HEK293 (cell line): Measurements from ENCODE around the gene TMCC1.

ENCODE experiments used
- CTCF ChIA-PET: fragments of 350-600 bp; formaldehyde crosslinking; extraction: SDS; loops from one replicate; lab custom pipeline; 2021; ENCODE audit warnings: antibody characterized with exemption; lab: Yijun Ruan, JAX
- POLR2A ChIA-PET: fragments of 300-600 bp; formaldehyde crosslinking; extraction: SDS; loops from one replicate; lab custom pipeline; 2020; ENCODE audit warnings: antibody characterized with exemption, inconsistent platforms; lab: Yijun Ruan, JAX
- H3K27ac ChIP-seq: fragments of 200-500 bp; sonication (Bioruptor generic); 2 replicates; pipeline ENCODE4 v1.5.1; 2014; ENCODE audit warnings: low read depth, low read length, control low read depth, inconsistent platforms; ENCODE audit errors: extremely low read depth
- H3K36me3 ChIP-seq, 2 experiments: fragments of 200-500 bp in 1 of 2; sonication (Bioruptor generic) in 1 of 2; 1 replicate in 1 of 2; 2 replicates in 1 of 2; pipeline ENCODE4 v1.5.1; 2014 to 2017; ENCODE audit warnings: inconsistent platforms in 2 of 2, low read length in 2 of 2; ENCODE audit not compliant: control insufficient read depth in 2 of 2, insufficient read depth in 1 of 2
- H3K4me1 ChIP-seq: fragments of 200-500 bp; sonication (Bioruptor generic); 2 replicates; pipeline ENCODE4 v1.5.1; 2014; ENCODE audit warnings: mild to moderate bottlenecking, low read length, inconsistent platforms; ENCODE audit not compliant: control insufficient read depth, insufficient read depth
- H3K4me3 ChIP-seq: 2 replicates; pipeline ENCODE4 v1.5.1; 2011; ENCODE audit warnings: low read depth, mild to moderate bottlenecking, control low read depth, low read length, moderate library complexity
- H3K9me3 ChIP-seq: fragments of 200-500 bp; sonication (Bioruptor generic); 2 replicates; pipeline ENCODE4 v1.5.1; 2014; ENCODE audit warnings: low read depth, low read length, inconsistent platforms; ENCODE audit not compliant: control insufficient read depth, insufficient read depth
- ATF2 ChIP-seq: fragments of 450-650 bp; formaldehyde crosslinking; IDR thresholded peaks from 2 replicates; pipeline ENCODE4 v1.5.1; 2016; ENCODE audit warnings: missing biosample characterization, missing genetic modification characterization, low read depth
- ELK4 ChIP-seq: IDR thresholded peaks from 2 replicates; pipeline ENCODE4 v1.6.1; 2011; ENCODE audit warnings: mild to moderate bottlenecking, low read depth, low read length, borderline replicate concordance
- MYNN ChIP-seq: fragments of 450-650 bp; formaldehyde crosslinking; IDR thresholded peaks from 2 replicates; pipeline ENCODE4 v1.5.1; 2016; ENCODE audit warnings: missing biosample characterization, missing genetic modification characterization, borderline replicate concordance
- PRDM10 ChIP-seq: fragments of 450-650 bp; formaldehyde crosslinking; IDR thresholded peaks from 2 replicates; pipeline ENCODE4 v1.5.1; 2016; ENCODE audit warnings: missing biosample characterization, missing genetic modification characterization
- PRDM6 ChIP-seq: fragments of 450-650 bp; formaldehyde crosslinking; IDR thresholded peaks from 2 replicates; pipeline ENCODE4 v1.5.1; 2017; ENCODE audit warnings: missing biosample characterization, missing genetic modification characterization
- ZNF202 ChIP-seq: fragments of 450-650 bp; formaldehyde crosslinking; IDR thresholded peaks from 2 replicates; pipeline ENCODE4 v1.5.1; 2016; ENCODE audit warnings: missing biosample characterization, missing genetic modification characterization, borderline replicate concordance
- ZNF341 ChIP-seq: fragments of 450-650 bp; formaldehyde crosslinking; IDR thresholded peaks from 2 replicates; pipeline ENCODE4; 2016; ENCODE audit warnings: low read depth, missing biosample characterization, missing genetic modification characterization
- ZNF354C ChIP-seq: fragments of 450-650 bp; formaldehyde crosslinking; IDR thresholded peaks from 2 replicates; pipeline ENCODE4 v1.5.1; 2016; ENCODE audit warnings: missing biosample characterization, missing genetic modification characterization, low read depth, borderline replicate concordance
- ZNF558 ChIP-seq: fragments of 450-650 bp; formaldehyde crosslinking; IDR thresholded peaks from 2 replicates; pipeline ENCODE4 v1.5.1; 2016; ENCODE audit warnings: missing biosample characterization, missing genetic modification characterization

TMCC1 gene

GRCh38 chr3:129838086-129838485, 55.4 kb downstream of the TMCC1 start (continued):
- TF ChIP-seq ATF2 (tag by site-specific recombination) (no peak), ZNF202 (tag by site-specific recombination) (no peak), ELK4 (no peak), ZNF354C (tag by site-specific recombination) (no peak)

GRCh38 chr3:129837065-129837642, 56.4 kb downstream of the TMCC1 start:
- TF ChIP-seq ZNF558 (no peak), MYNN (tag by site-specific recombination) (no peak)
- Histone ChIP-seq H3K27ac (no peak overlapping the region), H3K36me3 (peaks cover 0 to 1% of the 10 kb centered on the region in 2 experiments; a peak in 1 of 3 replicates), H3K4me3 (no peak overlapping the region), H3K9me3 (no peaks in the 10 kb centered on the region), H3K4me1 (peaks cover 10% of the 10 kb centered on the region; the same call in 1 of the 2 replicates)
- ChIA-PET POLR2A (no interaction called here), CTCF (interaction anchor here (0.8 to 1.4 kb wide), 2 partner anchors 12 to 347 kb away, joined by 3 read pairs; no protein-coding TSS in a partner anchor)

GRCh38 chr3:129836381-129837064, 57.0 kb downstream of the TMCC1 start:
- Histone ChIP-seq H3K9me3 (no peaks in the 10 kb centered on the region), H3K4me1 (peaks cover 10% of the 10 kb centered on the region; the same call in 1 of the 2 replicates), H3K27ac (no peak overlapping the region), H3K4me3 (no peak overlapping the region), H3K36me3 (no peaks in the 10 kb centered on the region)
- POLR2A ChIA-PET: no interaction called here
- TF ChIP-seq PRDM6 (no peak), PRDM10 (tag by site-specific recombination) (0 out of 2 replicates have a peak, but pooled peaks have one; percentile 36), ZNF341 (tag by site-specific recombination) (peak; percentile 41; the same call in 1 of the 2 replicates)
- CTCF ChIA-PET: interaction anchor here (0.8 to 1.4 kb wide), 3 partner anchors 11 to 347 kb away, joined by 3 read pairs; no protein-coding TSS in a partner anchor
